ENCODE results near the gene ASB11. TPM values are rescaled to one million over a fixed set of nuclear protein-coding genes. Genes with fewer than 3 reads are reported as not detected.
A peak's percentile ranks its signal among the peaks of the same experiment; 100 is the strongest.

ASB11 gene
- total RNA-seq, 1 donor from 2014 or later: not detected

- no peaks in the 10 kb centered on the region for H4K20me1 ChIP-seq (ENCODE audit: insufficient read depth, low read length)
- no peaks in the 10 kb centered on the region for H3K9me3 Mint-ChIP-seq (ENCODE audit: unreplicated experiment)
- no peak overlapping the region for H3K4me3 ChIP-seq (ENCODE audit: insufficient read depth, low read depth, low read length)
- no peaks in the 10 kb centered on the region for H3K4me1 Mint-ChIP-seq (ENCODE audit: low read depth, unreplicated experiment)
- no peak for TF ChIP-seq CTCF (IDR thresholded peaks at IDR 0.05; ENCODE audit: insufficient read depth, low read depth, low read length)
- TF ChIP-seq EZH2 (IDR thresholded peaks at IDR 0.05; ENCODE audit: insufficient read depth, low read length): no peak
- FAIRE-seq: no peak
- H3K4me3 Mint-ChIP-seq (ENCODE audit: unreplicated experiment): no peak overlapping the region
- H3K36me3 ChIP-seq (ENCODE audit: insufficient read depth, low read length): no peaks in the 10 kb centered on the region
- H2AFZ ChIP-seq (ENCODE audit: low read depth, low read length): no peak overlapping the region
- H3K27me3 Mint-ChIP-seq (ENCODE audit: low read depth, unreplicated experiment): no peaks in the 10 kb centered on the region
- H3K4me2 ChIP-seq (ENCODE audit: low read length): no peak overlapping the region
- no peak overlapping the region for H3K27ac Mint-ChIP-seq (ENCODE audit: unreplicated experiment)
- no peaks in the 10 kb centered on the region for H3K9me3 ChIP-seq (ENCODE audit: insufficient read depth, low read depth, low read length)
- H3K4me1 ChIP-seq (ENCODE audit: insufficient read depth, low read length): no peaks in the 10 kb centered on the region
- no peak overlapping the region for H3K9ac ChIP-seq (ENCODE audit: low read length)
- no peak for DNase-seq (ENCODE audit: low read depth)
- H3K27me3 ChIP-seq (ENCODE audit: insufficient read depth, low read length): no peaks in the 10 kb centered on the region
- no peaks in the 10 kb centered on the region for H3K79me2 ChIP-seq (ENCODE audit: insufficient read depth, low read length)
- H3K27ac ChIP-seq (ENCODE audit: low read depth, low read length): no peak overlapping the region
- H3K36me3 Mint-ChIP-seq (ENCODE audit: low read depth, unreplicated experiment): no peaks in the 10 kb centered on the region
Measured at GRCh38 chrX:15254852-15255251, 60.6 kb downstream of the ASB11 start.

DNA sequence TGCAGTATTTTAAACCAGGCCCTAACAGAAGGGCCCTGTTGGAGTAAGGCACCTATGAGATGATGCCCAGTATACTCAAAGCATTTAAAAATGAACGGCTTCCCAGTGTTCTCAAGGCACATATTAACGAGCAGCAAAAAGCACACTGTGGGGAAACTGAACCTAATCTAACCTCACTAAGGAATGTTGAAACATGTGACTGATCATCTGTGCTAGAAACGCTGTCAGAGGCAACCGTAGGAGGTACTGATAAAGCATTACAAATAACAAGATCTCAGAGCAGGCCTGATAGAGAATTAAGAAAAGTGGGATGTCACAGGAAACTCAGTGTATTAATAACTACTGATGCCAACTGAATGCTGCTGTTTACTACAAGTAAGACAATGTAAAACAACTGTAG, 69.5 kb downstream of the ASB11 start:
- no peaks in the 10 kb centered on the region for H3K4me1 Mint-ChIP-seq (ENCODE audit: low read depth, unreplicated experiment)
- no peaks in the 10 kb centered on the region for H4K20me1 ChIP-seq (ENCODE audit: insufficient read depth, low read length)
- H3K4me3 ChIP-seq (ENCODE audit: insufficient read depth, low read depth, low read length): no peak overlapping the region
- H3K4me3 Mint-ChIP-seq (ENCODE audit: unreplicated experiment): no peak overlapping the region
- H3K27me3 ChIP-seq (ENCODE audit: insufficient read depth, low read length): no peaks in the 10 kb centered on the region
- no peak overlapping the region for H2AFZ ChIP-seq (ENCODE audit: low read depth, low read length)
- no peaks in the 10 kb centered on the region for H3K36me3 ChIP-seq (ENCODE audit: insufficient read depth, low read length)
- H3K27ac Mint-ChIP-seq (ENCODE audit: unreplicated experiment): no peak overlapping the region
- H3K9ac ChIP-seq (ENCODE audit: low read length): no peak overlapping the region
- no peak for DNase-seq (ENCODE audit: low read depth)
- peak; percentile 99 for FAIRE-seq
- H3K36me3 Mint-ChIP-seq (ENCODE audit: low read depth, unreplicated experiment): no peaks in the 10 kb centered on the region
- no peaks in the 10 kb centered on the region for H3K9me3 ChIP-seq (ENCODE audit: insufficient read depth, low read depth, low read length)
- no peaks in the 10 kb centered on the region for H3K27me3 Mint-ChIP-seq (ENCODE audit: low read depth, unreplicated experiment)
- H3K9me3 Mint-ChIP-seq (ENCODE audit: unreplicated experiment): no peaks in the 10 kb centered on the region
- TF ChIP-seq CTCF (IDR thresholded peaks at IDR 0.05; ENCODE audit: insufficient read depth, low read depth, low read length): no peak
- no peak for TF ChIP-seq EZH2 (IDR thresholded peaks at IDR 0.05; ENCODE audit: insufficient read depth, low read length)
- H3K4me2 ChIP-seq (ENCODE audit: low read length): no peak overlapping the region
- no peaks in the 10 kb centered on the region for H3K79me2 ChIP-seq (ENCODE audit: insufficient read depth, low read length)
- H3K4me1 ChIP-seq (ENCODE audit: insufficient read depth, low read length): no peaks in the 10 kb centered on the region
- H3K27ac ChIP-seq (ENCODE audit: low read depth, low read length): no peak overlapping the region

- Mint-ChIP-seq H3K27me3 (ENCODE audit: low read depth, unreplicated experiment) (no peaks in the 10 kb centered on the region), H3K36me3 (ENCODE audit: low read depth, unreplicated experiment) (no peaks in the 10 kb centered on the region), H3K4me1 (ENCODE audit: low read depth, unreplicated experiment) (no peaks in the 10 kb centered on the region), H3K4me3 (ENCODE audit: unreplicated experiment) (no peak overlapping the region), H3K9me3 (ENCODE audit: unreplicated experiment) (no peaks in the 10 kb centered on the region), H3K27ac (ENCODE audit: unreplicated experiment) (no peak overlapping the region)
- Histone ChIP-seq H2AFZ (ENCODE audit: low read depth, low read length) (no peak overlapping the region), H3K79me2 (ENCODE audit: insufficient read depth, low read length) (no peaks in the 10 kb centered on the region), H3K9ac (ENCODE audit: low read length) (no peak overlapping the region), H3K4me3 (ENCODE audit: insufficient read depth, low read depth, low read length) (no peak overlapping the region), H3K27ac (ENCODE audit: low read depth, low read length) (no peak overlapping the region), H3K4me2 (ENCODE audit: low read length) (no peak overlapping the region), H3K36me3 (ENCODE audit: insufficient read depth, low read length) (no peaks in the 10 kb centered on the region), H3K27me3 (ENCODE audit: insufficient read depth, low read length) (no peaks in the 10 kb centered on the region), H3K4me1 (ENCODE audit: insufficient read depth, low read length) (no peaks in the 10 kb centered on the region), H3K9me3 (ENCODE audit: insufficient read depth, low read depth, low read length) (no peaks in the 10 kb centered on the region), H4K20me1 (ENCODE audit: insufficient read depth, low read length) (no peaks in the 10 kb centered on the region)
- no peak for DNase-seq (ENCODE audit: low read depth)
- FAIRE-seq: no peak
- no peak for TF ChIP-seq EZH2 (IDR thresholded peaks at IDR 0.05; ENCODE audit: insufficient read depth, low read length)
- TF ChIP-seq CTCF (IDR thresholded peaks at IDR 0.05; ENCODE audit: insufficient read depth, low read depth, low read length): no peak
Measured at GRCh38 chrX:15244421-15244820, 71.0 kb downstream of the ASB11 start.
